Measurements from ENCODE around the gene TSBP1.
"Not testable (repeated sequence)": the region's sequence is repeated elsewhere in the genome, so short reads cannot be mapped to it uniquely, and the experiment has no call there.

TSBP1 gene

DNA sequence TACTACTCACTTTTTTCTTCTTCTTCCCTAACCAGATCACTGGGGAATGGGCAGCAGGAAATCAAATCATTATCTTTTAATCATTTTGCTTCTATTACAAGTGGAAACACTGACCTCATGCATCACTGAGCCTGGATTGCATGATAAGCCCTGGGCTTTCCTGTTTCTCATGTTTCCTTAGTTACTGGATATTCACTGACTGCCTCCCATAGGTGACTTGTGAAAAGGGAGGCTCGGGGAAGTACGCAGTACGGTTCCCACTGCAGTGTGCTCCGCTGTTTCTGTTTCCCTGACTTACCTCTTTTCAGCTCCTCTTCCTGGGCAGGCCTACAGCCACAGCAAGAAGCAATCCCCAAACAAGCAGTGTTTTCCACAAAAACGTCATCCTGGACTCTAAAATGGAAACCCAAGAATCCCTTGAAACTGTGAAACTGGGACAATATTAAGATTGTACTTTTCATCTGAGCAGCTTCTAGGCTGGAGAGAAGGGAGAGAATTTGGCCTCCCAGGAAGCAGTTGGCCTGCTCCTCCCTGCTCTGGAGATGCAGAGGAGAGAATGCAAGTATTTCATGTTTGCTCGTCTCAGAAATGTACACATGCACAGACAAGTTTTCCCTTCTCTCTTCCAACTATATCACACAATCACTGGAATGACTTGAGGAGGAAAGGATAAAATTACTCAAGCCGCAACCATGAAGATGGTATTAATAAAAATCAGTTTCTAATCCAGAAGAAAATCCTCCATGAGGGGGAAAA lies 22.1 kb upstream of the TSBP1 start:
- H3K27ac Mint-ChIP-seq = no peak overlapping the region
- peaks cover 6% of the 10 kb centered on the region for H3K4me1 Mint-ChIP-seq (ENCODE audit: low read depth)
- H3K27me3 Mint-ChIP-seq = peaks cover 38% of the 10 kb centered on the region
- no peak overlapping the region for H3K4me3 Mint-ChIP-seq
- no peaks in the 10 kb centered on the region for H3K9me3 Mint-ChIP-seq
- H3K36me3 Mint-ChIP-seq (ENCODE audit: low read depth) = no peaks in the 10 kb centered on the region
- DNase-seq = no peak

DNA sequence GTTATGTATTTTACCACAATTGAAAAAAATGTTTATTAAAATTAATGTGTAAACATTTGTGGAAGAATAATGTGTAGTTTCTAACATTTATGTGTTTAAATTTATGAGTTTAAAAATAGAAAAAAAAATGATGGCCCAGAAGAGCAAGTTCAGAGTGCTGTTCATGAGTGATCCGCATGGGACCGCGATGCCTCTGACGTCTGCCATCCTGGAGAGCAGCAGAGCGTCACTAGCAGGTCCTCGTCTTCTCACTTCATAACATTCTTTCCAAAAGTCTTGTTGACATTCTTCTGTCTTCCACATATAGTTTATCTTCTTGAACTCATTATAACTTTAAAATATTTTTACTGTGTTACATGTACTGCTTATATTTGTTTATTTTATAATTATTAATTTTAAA lies 19.8 kb upstream of the TSBP1 start:
- Mint-ChIP-seq H3K4me3 (no peak overlapping the region), H3K36me3 (ENCODE audit: low read depth) (no peaks in the 10 kb centered on the region), H3K27ac (no peak overlapping the region), H3K9me3 (no peaks in the 10 kb centered on the region), H3K27me3 (peaks cover 52% of the 10 kb centered on the region), H3K4me1 (ENCODE audit: low read depth) (no peaks in the 10 kb centered on the region)
- DNase-seq = no peak

DNA sequence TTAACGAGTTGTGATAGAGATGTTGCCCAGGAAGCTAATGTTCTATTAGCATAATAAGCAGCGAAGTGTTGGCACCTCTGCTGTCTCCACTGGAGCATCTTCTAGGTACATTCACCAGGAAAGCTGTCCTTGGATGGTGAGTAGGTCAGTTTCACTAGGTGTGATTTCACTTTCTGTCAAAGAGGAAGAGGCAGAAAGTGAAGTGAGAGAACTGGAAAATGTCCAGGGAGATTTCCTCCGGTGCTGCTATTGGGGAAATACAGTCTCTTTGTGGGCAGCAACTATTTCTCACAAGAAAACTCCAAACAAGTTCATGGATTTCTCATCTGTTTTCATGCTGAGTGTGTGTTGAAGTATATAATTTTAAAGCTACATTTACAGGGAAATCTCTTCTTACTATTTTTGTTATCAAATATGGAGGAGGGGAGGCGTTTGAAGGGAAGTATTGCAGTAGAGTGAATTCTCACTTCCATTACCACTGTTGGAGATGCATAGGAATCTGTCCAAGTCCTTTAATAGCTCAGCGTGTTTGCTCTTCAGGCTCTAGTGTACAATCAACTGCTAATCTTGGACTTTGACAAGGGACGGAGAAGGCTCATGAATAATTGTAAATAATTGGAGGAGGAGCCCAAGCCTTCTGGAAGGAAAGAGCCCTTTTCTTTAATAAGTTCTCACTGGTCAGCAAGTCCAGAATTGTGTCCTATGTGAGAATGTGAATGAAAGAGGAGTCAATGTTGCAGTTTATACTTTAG lies 16.1 kb upstream of the TSBP1 start:
- DNase-seq = no peak
- H3K36me3 Mint-ChIP-seq (ENCODE audit: low read depth) = no peaks in the 10 kb centered on the region
- no peaks in the 10 kb centered on the region for H3K4me1 Mint-ChIP-seq (ENCODE audit: low read depth)
- no peaks in the 10 kb centered on the region for H3K9me3 Mint-ChIP-seq
- no peak overlapping the region for H3K27ac Mint-ChIP-seq
- no peak overlapping the region for H3K4me3 Mint-ChIP-seq
- H3K27me3 Mint-ChIP-seq = peaks cover 30% of the 10 kb centered on the region

DNA sequence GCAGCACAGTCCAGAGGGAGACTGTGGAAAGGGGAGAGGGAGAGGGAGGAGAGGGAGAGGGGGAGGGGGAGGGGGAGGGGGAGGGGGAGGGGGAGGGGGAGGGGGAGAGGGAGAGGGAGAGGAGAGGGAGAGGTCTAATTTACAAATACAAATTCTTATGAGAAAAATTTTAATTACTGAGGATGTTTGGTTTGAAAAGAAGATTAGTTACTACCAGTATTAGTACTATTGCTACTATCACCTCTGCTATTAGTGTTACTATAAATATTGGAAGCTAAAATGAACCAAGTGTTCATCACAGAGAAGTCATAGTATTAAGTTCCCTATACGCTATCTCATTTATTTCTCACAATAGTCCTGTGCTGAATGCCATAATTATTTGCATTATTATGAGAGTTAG lies 14.3 kb upstream of the TSBP1 start:
- H3K4me3 Mint-ChIP-seq = no peak overlapping the region
- DNase-seq = no peak
- no peaks in the 10 kb centered on the region for H3K9me3 Mint-ChIP-seq
- no peaks in the 10 kb centered on the region for H3K36me3 Mint-ChIP-seq (ENCODE audit: low read depth)
- peaks cover 26% of the 10 kb centered on the region for H3K27me3 Mint-ChIP-seq
- no peak overlapping the region for H3K27ac Mint-ChIP-seq
- no peaks in the 10 kb centered on the region for H3K4me1 Mint-ChIP-seq (ENCODE audit: low read depth)

DNA sequence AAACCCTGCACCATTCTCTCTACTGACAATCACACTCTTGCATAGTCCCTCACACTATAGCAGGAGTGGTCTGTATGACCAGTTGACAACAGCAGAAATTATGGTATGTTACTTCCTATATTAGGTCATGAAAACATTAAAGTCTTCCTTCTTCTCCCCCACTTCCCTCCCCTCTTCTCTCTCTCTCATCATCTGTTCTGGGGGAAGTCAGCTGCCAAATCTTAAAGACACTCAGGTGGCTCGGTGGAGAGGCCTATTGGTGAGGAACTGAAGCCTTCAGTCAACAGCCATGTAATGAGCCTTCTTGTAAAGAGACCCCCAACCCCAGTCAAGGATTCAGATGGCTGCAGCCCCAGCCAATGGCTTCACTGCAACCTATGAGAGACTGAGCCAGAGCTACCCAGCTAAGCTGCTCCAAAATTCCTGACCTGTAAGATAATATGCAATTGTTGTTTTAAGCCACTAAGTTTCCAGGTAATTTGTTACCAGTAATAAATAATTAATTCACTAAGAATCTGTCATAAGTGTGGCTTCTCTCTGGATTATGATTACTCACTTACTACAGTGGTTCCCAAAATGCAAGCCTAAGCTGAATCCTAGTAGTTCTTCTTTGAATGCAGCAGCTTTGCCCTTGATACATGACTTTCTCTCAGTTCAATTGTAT lies 11.2 kb upstream of the TSBP1 start:
- Mint-ChIP-seq H3K4me3 (no peak overlapping the region), H3K27ac (no peak overlapping the region), H3K27me3 (peaks cover 11% of the 10 kb centered on the region), H3K36me3 (ENCODE audit: low read depth) (no peaks in the 10 kb centered on the region), H3K9me3 (no peaks in the 10 kb centered on the region), H3K4me1 (ENCODE audit: low read depth) (no peaks in the 10 kb centered on the region)
- no peak for DNase-seq

DNA sequence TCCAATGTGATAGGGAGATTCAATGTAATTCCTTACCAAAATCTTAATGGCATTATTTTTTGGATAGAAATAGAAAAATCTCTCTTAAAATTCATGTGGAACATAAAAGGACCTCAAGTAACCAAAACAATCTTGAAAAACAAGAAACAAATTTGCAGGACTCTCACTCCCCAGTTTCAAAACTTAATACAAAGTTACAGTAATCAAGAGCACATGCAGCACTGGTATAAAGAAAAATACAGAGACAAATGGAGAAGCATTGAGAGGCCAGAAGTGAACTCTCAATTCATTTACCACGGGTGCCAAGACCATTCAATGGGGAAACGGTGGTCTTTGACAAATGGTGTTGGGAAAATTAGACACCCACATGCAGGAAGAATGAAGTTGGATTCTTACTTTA lies 7.8 kb upstream of the TSBP1 start:
- Mint-ChIP-seq H3K9me3 (no peaks in the 10 kb centered on the region), H3K4me1 (ENCODE audit: low read depth) (no peaks in the 10 kb centered on the region), H3K27me3 (peaks cover 15% of the 10 kb centered on the region), H3K36me3 (ENCODE audit: low read depth) (no peaks in the 10 kb centered on the region), H3K4me3 (no peak overlapping the region), H3K27ac (no peak overlapping the region)
- no peak for DNase-seq

DNA sequence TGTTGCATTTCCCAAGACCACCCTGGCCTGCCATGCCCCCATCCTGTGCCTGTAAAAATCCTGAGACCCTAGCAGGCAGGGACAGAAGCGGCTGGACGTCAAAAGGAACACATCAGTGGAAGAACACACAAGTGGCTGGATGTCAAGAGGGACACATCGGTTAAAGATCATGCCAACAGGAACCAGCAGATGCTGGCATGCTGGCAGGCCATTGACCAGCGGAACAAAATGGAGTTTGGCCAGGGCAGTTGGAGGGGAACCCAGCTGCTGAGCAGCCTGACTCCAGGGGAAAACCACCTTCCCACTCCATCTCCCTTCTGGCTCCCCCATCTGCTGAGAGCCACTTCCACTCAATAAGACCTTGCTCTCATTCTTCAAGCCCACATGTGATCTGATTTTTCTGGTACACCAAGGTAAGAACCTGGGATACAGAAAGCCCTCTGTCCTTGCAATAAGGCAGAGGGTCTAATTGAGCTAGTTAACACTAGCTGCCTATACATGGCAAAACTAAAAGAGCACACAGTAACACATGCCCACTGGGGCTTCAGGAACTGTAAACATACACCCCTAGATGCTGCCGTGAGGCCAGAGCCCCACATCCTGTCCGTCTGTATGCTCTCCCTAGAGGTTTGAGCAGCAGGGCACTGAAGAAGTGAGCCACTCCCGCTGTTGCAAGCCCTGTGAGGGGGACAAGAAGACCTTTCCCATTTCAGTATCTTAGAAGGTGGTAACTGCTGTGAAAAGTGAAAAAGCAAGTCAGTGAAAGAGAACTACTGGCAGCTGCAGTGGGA lies 4.2 kb upstream of the TSBP1 start:
- Mint-ChIP-seq H3K27me3 (peaks cover 21% of the 10 kb centered on the region), H3K27ac (no peak overlapping the region), H3K4me3 (no peak overlapping the region), H3K36me3 (ENCODE audit: low read depth) (no peaks in the 10 kb centered on the region), H3K9me3 (no peaks in the 10 kb centered on the region), H3K4me1 (ENCODE audit: low read depth) (no peaks in the 10 kb centered on the region)
- DNase-seq = no peak

DNA sequence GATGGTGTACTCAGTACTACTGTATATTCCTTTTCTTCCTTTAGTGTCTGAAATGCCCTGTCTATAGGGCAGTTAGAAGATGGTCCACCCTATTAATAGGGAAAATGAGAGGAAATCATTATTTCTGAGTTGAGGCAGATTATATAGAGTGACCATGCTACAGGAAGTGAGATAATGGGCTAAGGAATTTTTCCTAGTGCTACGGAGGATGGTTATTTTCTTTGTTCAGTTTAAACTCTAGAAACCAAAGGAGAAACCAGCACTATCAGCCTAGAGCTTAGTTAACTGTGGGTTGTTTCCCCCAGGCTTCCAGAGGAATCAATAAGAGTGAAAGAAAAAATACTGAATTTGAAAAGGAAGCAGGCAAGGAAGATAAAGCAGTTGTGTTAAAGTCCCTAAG lies 474 bp downstream of the TSBP1 start:
- no peak overlapping the region for H3K27ac Mint-ChIP-seq
- H3K36me3 Mint-ChIP-seq (ENCODE audit: low read depth) = no peaks in the 10 kb centered on the region
- no peak for DNase-seq
- H3K27me3 Mint-ChIP-seq = peaks cover 28% of the 10 kb centered on the region
- H3K9me3 Mint-ChIP-seq = no peaks in the 10 kb centered on the region
- H3K4me3 Mint-ChIP-seq = no peak overlapping the region
- H3K4me1 Mint-ChIP-seq (ENCODE audit: low read depth) = no peaks in the 10 kb centered on the region

DNA sequence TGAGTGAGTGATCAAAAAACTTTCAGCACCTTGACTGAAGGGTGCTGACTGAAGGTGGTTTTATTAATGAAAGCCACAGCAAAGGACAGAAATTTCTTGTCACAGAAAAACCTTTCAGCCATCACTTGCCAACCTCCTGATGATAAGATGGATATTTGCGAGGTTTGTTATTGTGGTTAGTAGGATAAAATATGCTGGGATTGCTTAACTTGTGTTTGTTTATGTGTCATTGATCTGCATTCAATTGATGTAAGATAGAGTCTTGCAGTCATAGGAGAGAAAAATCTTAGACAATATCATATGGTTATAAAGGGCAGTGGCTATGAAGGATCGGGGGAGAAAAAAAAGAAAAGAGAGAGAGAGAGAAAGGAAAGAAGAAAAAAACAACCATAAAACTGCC lies 1.2 kb downstream of the TSBP1 start:
- Mint-ChIP-seq H3K36me3 (ENCODE audit: low read depth) (no peaks in the 10 kb centered on the region), H3K4me3 (no peak overlapping the region), H3K27me3 (peaks cover 28% of the 10 kb centered on the region), H3K9me3 (no peaks in the 10 kb centered on the region), H3K4me1 (ENCODE audit: low read depth) (no peaks in the 10 kb centered on the region), H3K27ac (no peak overlapping the region)
- DNase-seq = no peak

DNA sequence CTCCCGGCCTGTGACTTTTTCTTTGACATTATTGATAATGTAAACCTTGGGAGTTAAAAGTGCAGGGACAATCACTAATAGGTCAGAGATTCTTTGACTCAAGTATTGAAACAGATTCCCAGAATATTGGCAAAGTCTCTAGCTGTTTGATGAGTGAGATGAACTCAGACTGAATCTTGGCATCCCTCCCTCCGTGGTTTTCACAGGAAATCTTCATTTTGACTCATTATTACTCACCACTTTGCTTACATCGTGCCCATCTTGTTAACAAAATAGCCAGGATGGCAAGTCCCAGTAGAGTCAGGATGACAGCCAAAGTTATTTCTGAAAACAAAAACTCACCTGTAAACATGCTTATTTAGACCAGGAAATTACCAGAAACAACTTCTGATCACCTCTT lies 2.0 kb downstream of the TSBP1 start:
- Mint-ChIP-seq H3K36me3 (ENCODE audit: low read depth) (no peaks in the 10 kb centered on the region), H3K27ac (no peak overlapping the region), H3K4me3 (no peak overlapping the region), H3K27me3 (peaks cover 33% of the 10 kb centered on the region), H3K4me1 (ENCODE audit: low read depth) (no peaks in the 10 kb centered on the region), H3K9me3 (no peaks in the 10 kb centered on the region)
- no peak for DNase-seq

DNA sequence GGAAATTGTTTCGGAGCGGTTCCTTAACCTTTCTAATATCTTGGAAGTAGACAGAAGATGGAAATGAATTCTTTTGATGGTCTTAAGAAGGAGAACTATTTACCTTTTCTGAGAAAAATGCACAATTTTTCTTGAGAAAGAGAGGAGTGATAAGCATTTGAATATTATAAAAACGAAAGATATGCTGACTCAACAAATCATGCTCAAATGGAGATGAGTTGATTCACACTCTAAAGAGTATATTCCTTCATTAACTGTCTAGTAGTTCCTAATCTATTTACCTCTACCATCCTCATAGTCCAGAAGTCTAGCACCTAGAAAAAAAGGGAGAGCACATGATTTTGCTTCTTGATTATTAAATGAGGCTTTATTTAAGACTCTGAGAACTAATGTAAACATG lies 4.1 kb downstream of the TSBP1 start:
- Mint-ChIP-seq H3K27me3 (peaks cover 42% of the 10 kb centered on the region), H3K4me1 (ENCODE audit: low read depth) (no peaks in the 10 kb centered on the region)

DNA sequence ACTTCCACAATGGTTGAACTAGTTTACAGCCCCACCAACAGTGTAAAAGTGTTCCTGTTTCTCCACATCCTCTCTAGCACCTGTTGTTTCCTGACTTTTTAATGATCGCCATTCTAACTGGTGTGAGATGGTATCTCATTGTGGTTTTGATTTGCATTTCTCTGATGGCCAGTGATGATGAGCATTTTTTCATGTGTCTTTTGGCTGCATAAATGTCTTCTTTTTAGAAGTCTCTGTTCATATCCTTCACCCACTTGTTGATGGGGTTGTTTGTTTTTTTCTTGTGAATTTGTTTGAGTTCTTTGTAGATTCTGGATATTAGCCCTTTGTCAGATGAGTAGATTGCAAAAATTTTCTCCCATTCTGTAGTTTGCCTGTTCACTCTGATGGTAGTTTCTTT lies 12.5 kb downstream of the TSBP1 start:
- not testable (repeated sequence) for H3K9me3 Mint-ChIP-seq; H3K27ac Mint-ChIP-seq; H3K4me3 Mint-ChIP-seq; DNase-seq; H3K36me3 Mint-ChIP-seq (ENCODE audit: low read depth); H3K4me1 Mint-ChIP-seq (ENCODE audit: low read depth)
- H3K27me3 Mint-ChIP-seq = peaks cover 12% of the 10 kb centered on the region

More for the DNA sequence above, 4.1 kb downstream of the TSBP1 start:
- DNase-seq = no peak
- no peaks in the 10 kb centered on the region for H3K9me3 Mint-ChIP-seq
- H3K36me3 Mint-ChIP-seq (ENCODE audit: low read depth) = no peaks in the 10 kb centered on the region
- no peak overlapping the region for H3K27ac Mint-ChIP-seq
- no peak overlapping the region for H3K4me3 Mint-ChIP-seq

DNA sequence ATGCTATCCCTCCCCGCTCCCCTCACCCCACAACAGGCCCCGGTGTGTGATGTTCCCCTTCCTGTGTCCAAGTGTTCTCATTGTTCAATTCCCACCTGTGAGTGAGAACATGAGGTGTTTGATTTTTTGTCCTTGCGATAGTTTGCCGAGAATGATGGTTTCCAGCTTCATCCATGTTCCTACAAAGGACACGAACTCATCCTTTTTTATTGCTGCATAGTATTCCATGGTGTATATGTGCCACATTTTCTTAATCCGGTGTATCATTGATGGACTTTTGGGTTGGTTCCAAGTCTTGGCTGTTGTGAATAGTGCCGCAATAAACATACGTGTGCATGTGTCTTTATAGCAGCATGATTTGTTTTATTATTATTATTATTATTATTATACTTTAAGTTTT lies 13.2 kb downstream of the TSBP1 start:
- not testable (repeated sequence) for H3K36me3 Mint-ChIP-seq (ENCODE audit: low read depth); H3K27me3 Mint-ChIP-seq; H3K4me1 Mint-ChIP-seq (ENCODE audit: low read depth); DNase-seq; H3K9me3 Mint-ChIP-seq; H3K4me3 Mint-ChIP-seq; H3K27ac Mint-ChIP-seq

DNA sequence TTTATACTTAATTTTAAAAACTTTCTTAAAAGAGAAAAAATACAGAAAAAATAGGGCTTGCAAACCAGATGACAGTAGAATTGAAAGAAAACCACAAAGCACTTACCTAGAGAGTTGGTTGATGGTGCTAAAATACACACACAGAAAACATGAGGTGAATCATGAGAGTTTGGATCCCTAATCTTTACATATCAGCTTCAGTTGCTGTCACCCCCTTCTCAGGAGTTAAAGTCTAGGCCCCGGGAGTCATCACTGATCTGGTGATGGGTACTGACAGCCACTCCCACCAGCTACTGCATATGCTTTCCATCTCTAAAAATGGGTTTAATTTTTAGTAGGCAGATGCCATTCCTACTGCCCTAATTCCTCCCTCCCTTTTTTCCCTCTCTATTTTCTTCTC lies 16.7 kb downstream of the TSBP1 start:
- H3K4me3 Mint-ChIP-seq = no peak overlapping the region
- H3K9me3 Mint-ChIP-seq = no peaks in the 10 kb centered on the region
- H3K27me3 Mint-ChIP-seq = peaks cover 10% of the 10 kb centered on the region
- DNase-seq = no peak
- H3K27ac Mint-ChIP-seq = no peak overlapping the region
- no peaks in the 10 kb centered on the region for H3K36me3 Mint-ChIP-seq (ENCODE audit: low read depth)
- H3K4me1 Mint-ChIP-seq (ENCODE audit: low read depth) = no peaks in the 10 kb centered on the region
